Suprapubic skin (tissue), 4 donors: ENCODE results near the gene KCNH6.

ENCODE experiments used
- EP300 ChIP-seq: sonication (generic); formaldehyde crosslinking; IDR thresholded peaks from one replicate; pipeline ENCODE4 v1.6.1; 2017; ENCODE audit warnings: antibody characterized with exemption
- POLR2A ChIP-seq, 2 donors: fragments of 450-650 bp; IDR thresholded peaks; one replicate each; pipeline ENCODE4 v1.6.1; 2017; ENCODE audit warnings: antibody characterized with exemption in 2 of 2, mild to moderate bottlenecking in 2 of 2, moderate library complexity in 2 of 2
- POLR2AphosphoS5 ChIP-seq, 3 donors: sonication (generic); formaldehyde crosslinking; IDR thresholded peaks; one replicate each; pipeline ENCODE4 v1.6.1; 2017; ENCODE audit warnings: antibody characterized with exemption in 3 of 3
- TF ChIP-seq, protein P1 (sequence below), 2 donors: fragments of 200-600 bp in 1 of 2; fragments of 450-650 bp in 1 of 2; sonication (generic) in 1 of 2; IDR thresholded peaks; one replicate each; pipeline ENCODE4 v1.5.1; 2016 to 2019; ENCODE audit warnings: antibody characterized with exemption in 2 of 2, mild to moderate bottlenecking in 1 of 2, moderate library complexity in 1 of 2

DNA sequence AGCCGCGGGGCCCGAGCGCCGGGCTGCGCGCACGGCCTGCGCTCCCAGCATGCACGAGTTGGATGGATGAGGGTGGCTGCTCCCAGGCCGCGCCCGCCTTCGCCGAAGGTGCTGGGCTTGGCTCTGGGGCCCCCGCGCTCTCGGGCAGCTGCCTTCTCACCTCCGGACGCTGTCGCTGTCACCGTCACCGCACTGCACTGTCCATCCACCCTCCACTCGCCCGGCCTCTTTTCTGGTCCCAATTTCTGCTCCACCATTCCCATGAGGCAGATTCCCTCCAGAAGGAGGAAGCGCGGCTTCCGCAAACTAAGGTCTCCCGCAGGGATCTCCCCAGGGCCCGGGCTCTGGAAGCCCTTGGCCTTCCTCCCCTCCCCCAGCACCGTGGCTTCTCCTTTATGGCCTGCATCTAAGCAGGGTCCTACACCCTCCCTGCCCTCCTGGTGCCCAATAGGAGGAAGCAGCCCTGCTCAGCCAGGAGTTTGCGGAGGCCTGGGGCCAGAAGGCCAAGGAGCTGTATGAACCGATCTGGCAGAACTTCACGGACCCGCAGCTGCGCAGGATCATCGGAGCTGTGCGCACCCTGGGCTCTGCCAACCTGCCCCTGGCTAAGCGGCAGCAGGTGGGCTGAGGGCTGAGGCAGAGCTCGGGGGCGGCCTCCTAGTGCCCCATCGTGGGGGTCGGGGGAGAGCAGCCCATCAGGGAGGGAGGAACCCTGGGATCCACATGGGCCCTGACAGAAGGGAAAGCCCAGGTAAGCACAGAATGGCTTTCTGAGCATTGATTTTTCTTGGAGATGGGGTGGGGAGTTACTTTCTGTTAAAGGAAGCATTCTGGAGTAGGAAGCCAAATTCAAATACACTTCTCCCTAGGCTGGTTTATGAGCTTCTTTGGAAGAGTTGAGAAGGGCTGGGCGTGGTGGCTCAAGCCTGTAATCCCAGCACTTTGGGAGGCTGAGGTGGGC is 45.4 kb upstream of the KCNH6 start:
- TF ChIP-seq EP300 (no peak), POLR2A (IDR thresholded peaks at IDR 0.05) (no peak), POLR2AphosphoS5 (IDR thresholded peaks at IDR 0.05) (no peak)
- TF ChIP-seq, protein P1, sequence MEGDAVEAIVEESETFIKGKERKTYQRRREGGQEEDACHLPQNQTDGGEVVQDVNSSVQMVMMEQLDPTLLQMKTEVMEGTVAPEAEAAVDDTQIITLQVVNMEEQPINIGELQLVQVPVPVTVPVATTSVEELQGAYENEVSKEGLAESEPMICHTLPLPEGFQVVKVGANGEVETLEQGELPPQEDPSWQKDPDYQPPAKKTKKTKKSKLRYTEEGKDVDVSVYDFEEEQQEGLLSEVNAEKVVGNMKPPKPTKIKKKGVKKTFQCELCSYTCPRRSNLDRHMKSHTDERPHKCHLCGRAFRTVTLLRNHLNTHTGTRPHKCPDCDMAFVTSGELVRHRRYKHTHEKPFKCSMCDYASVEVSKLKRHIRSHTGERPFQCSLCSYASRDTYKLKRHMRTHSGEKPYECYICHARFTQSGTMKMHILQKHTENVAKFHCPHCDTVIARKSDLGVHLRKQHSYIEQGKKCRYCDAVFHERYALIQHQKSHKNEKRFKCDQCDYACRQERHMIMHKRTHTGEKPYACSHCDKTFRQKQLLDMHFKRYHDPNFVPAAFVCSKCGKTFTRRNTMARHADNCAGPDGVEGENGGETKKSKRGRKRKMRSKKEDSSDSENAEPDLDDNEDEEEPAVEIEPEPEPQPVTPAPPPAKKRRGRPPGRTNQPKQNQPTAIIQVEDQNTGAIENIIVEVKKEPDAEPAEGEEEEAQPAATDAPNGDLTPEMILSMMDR (IDR thresholded peaks at IDR 0.05) = no peak
